GM19193 (cell line): ENCODE results near the gene ASIC1.
A peak's percentile ranks its signal among the peaks of the same experiment; 100 is the strongest.

Experiments used
- POLR2A ChIP-seq: IDR thresholded peaks from 4 replicates; pipeline ENCODE4 v1.6.1; 2011; ENCODE audit not compliant: insufficient read depth, insufficient read length; ENCODE audit errors: extremely low read depth

Gene ASIC1

GRCh38 chr12:50103351-50103750 lies 46.0 kb downstream of the ASIC1 start:
- no peak for TF ChIP-seq POLR2A

- TF ChIP-seq POLR2A: no peak
These were observed 46.4 kb downstream of the ASIC1 start, which contains the start of gene GPD1 for GRCh38 chr12:50103767-50104321. Gene GPD1 (plus strand): TSS chr12:50104008. CDS start chr12:50104051, 43 bp downstream.

- TF ChIP-seq POLR2A: no peak
These were observed 47.3 kb downstream of the ASIC1 start for GRCh38 chr12:50104417-50105366.

- no peak for TF ChIP-seq POLR2A
These were observed 48.6 kb downstream of the ASIC1 start for GRCh38 chr12:50105913-50106450.

DNA sequence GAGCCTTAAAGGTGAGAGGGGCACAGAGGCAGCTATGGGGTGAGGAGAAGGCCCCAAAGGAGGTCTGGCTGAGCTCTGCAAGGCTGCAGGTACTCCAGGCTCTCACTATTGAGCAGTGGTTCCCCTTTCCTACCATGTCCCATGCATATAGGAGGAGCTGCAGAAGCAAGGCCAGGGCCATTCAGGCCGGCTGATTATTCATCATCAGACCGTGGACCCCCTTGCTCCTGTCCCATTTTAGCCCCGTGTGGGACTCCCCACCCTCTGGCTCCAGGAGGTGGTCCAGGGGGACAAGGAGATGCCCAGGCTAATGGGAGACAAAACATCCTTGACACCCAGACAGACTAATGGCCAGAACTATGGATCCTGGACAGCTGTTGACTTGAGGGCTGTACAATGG lies 49.5 kb downstream of the ASIC1 start:
- TF ChIP-seq POLR2A: no peak

DNA sequence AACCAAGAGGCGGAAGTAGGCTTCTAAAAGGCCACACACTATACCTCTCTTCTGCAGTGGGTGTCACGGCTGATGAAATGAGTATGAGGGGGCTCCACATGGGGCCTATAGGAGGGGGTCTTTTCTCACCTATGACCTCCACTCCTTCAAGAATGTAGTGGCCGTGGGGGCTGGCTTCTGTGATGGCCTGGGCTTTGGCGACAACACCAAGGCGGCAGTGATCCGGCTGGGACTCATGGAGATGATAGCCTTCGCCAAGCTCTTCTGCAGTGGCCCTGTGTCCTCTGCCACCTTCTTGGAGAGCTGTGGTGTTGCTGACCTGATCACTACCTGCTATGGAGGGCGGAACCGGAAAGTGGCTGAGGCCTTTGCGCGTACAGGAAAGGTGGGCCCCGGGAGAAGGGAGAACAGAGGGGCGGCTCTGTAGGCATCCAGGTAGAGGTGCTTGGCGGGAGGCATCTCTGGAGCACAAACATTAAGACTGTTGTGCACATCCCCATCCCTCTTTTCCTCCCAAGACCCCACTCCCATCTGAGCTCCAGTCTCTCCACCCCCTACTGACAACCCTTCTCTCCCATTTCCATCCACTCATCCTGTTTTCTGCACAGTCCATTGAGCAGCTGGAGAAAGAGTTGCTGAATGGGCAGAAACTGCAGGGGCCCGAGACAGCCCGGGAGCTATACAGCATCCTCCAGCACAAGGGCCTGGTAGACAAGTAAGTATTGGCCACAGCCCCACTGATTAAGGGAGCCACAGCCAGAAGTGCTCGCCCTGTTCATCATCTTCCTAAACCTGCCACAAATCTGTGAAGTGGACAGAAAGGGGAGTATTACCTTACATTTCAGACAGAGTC lies 50.2 kb downstream of the ASIC1 start:
- no peak for TF ChIP-seq POLR2A

DNA sequence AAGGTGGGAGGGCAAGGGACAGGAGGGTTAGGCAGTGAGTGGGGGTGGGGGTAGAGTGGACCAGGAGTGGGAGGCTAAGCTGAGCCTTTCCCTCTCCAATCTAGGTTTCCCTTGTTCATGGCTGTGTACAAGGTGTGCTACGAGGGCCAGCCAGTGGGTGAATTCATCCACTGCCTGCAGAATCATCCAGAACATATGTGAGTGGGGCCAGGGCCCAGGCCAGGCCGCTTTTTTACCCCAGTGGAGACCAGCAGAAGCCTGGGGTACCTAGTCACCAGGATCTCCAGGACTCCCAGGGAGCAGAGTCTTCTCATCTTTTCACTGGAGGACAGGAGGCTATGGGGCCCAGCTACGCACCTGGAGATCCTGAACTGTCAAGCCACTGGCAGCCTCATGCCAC lies 51.9 kb downstream of the ASIC1 start:
- no peak for TF ChIP-seq POLR2A

- TF ChIP-seq POLR2A: no peak
These were observed 52.8 kb downstream of the ASIC1 start for GRCh38 chr12:50110127-50110761.

DNA sequence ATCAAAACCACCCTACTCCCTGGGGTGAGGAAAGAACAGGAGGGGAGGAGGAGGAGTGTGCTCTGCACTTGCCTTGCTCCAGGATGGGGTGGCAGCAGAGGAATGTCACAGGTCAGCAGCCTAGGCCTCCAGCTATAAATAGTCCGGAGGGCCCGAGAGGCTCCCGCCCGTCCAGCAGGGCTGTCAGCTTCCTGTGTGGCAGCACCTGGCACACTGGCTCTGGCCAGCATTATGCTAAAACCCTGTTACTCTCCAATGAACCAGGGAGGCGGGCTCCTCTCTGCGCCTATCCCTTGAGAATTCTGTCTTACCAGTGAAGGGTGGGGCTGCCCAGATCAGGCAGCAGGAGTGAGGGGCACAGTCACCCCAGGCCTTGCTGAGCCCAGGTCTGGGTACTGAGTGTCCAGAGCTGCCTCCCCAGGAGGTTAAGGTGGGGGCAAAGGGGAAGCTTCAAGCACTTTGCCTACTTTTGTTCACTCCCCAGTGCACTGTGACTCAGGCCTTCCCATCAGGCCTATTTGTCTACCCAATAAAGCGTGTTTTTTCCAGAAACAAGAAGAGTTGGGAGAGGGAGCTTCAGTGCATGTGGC lies 53.5 kb downstream of the ASIC1 start:
- TF ChIP-seq POLR2A: peak; percentile 50

DNA sequence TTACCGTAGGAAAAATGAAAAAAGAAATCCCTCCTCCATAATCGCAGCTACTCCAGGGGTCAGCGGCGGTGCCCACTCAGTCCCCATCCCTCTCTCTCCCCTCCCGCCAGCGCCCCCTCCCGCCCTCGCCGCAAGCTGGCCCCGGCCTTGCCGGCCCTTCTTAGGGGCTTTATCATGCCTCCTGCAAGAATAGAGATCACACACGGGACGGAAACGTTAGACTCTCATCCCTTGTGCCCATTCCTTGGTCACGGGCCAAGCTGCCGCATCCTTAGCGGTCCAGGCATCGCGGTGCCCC lies 53.9 kb downstream of the ASIC1 start:
- TF ChIP-seq POLR2A: no peak

GRCh38 chr12:50111693-50112455 lies 54.5 kb downstream of the ASIC1 start, which contains the start of gene COX14:
Gene COX14 (plus strand): TSS chr12:50112236. CDS start chr12:50120044, 7,808 bp downstream.
- TF ChIP-seq POLR2A: peak; percentile 98

GRCh38 chr12:50112456-50113218 lies 55.2 kb downstream of the ASIC1 start:
- TF ChIP-seq POLR2A: no peak
